IPS-NIHi11 (cell line): ENCODE measurements around the gene LSS.
"Not testable (repeated sequence)": the region's sequence is repeated elsewhere in the genome, so short reads cannot be mapped to it uniquely, and the experiment has no call there.

ENCODE experiments used
- DNase-seq: peaks from one replicate; pipeline ENCODE4 v3.0.0; 2012; ENCODE audit warnings: mixed read lengths, low spot score

Gene LSS

GRCh38 chr21:46153247-46154154 lies 75.1 kb downstream of the LSS start:
- peak; percentile 87 for DNase-seq

- DNase-seq = no peak
These were observed 75.7 kb downstream of the LSS start for GRCh38 chr21:46152927-46153246.

GRCh38 chr21:46151989-46152926 lies 76.3 kb downstream of the LSS start:
- DNase-seq = no peak

- DNase-seq = no peak
These were observed 77.1 kb downstream of the LSS start for GRCh38 chr21:46151261-46151988.

GRCh38 chr21:46150491-46151121 lies 78.0 kb downstream of the LSS start:
- DNase-seq = no peak

- no peak for DNase-seq
These were observed 78.5 kb downstream of the LSS start for GRCh38 chr21:46150073-46150472.

GRCh38 chr21:46149205-46149901 lies 79.2 kb downstream of the LSS start:
- no peak for DNase-seq

GRCh38 chr21:46148106-46148505 lies 80.5 kb downstream of the LSS start:
- DNase-seq = no peak

GRCh38 chr21:46147429-46147828 lies 81.1 kb downstream of the LSS start:
- peak; percentile 76 for DNase-seq

GRCh38 chr21:46146856-46147255 lies 81.7 kb downstream of the LSS start:
- DNase-seq = no peak

GRCh38 chr21:46145840-46146691 lies 82.5 kb downstream of the LSS start:
- no peak for DNase-seq

GRCh38 chr21:46145159-46145839 lies 83.3 kb downstream of the LSS start:
- DNase-seq = no peak

- DNase-seq = no peak
These were observed 84.0 kb downstream of the LSS start for GRCh38 chr21:46144464-46145070.

GRCh38 chr21:46142582-46143473 lies 85.7 kb downstream of the LSS start:
- no peak for DNase-seq

GRCh38 chr21:46141767-46142581 lies 86.6 kb downstream of the LSS start:
- DNase-seq = no peak

GRCh38 chr21:46140352-46141003 lies 88.1 kb downstream of the LSS start:
- DNase-seq = not testable (repeated sequence)

GRCh38 chr21:46139686-46140085 lies 88.9 kb downstream of the LSS start:
- no peak for DNase-seq
